ENCODE results near the gene IGFBP4.

The IGFBP4 gene

DNA sequence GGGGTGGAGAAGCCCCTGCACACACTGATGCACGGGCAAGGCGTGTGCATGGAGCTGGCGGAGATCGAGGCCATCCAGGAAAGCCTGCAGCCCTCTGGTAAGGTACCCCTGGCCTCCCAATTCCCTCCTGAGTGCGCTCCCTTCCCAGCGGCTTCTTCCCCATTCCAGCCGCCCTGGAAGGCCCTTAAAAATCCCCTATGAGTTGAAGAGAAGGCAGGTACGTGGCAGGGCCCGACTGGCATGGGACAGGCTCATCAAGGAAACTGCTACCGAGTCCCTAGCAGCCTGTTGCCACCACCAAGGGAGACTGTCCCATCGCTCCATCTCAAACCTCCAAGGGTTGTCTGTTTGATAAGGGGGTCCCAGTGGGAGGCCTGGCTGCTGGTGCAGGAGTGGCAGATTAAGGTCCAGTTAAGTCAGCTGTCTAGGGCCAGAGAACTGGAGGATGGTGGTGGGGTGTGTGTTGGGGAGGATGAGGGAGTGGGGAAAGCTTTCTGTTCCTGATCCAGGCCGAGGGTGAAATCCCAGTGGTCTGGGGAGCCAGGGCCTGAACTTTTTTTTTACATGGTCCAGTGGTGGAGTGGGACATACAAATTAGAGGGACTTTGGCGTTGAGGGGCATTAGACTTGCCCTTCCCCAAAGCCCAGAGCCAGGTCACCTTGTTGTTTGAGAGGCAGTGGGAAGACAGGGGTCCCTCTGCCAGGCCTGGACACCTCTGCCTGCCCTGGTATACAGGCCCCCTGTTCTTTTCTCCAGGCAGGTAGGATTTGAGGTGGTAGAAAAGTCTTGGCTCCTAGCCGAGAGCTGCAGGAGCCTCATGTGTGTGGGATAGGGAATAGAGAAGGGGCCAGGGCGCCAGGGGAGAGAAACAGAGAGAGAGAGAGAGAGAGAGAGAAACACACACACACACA is 994 bp downstream of the IGFBP4 start:
- Mint-ChIP-seq H3K4me3 (peak overlapping the region; percentile 87), H3K9me3 (no peaks in the 10 kb centered on the region), H3K27ac (peak overlapping the region; percentile 91), H3K27me3 (ENCODE audit: low read depth) (peaks cover 7% of the 10 kb centered on the region), H3K4me1 (ENCODE audit: low read depth) (peaks cover 39% of the 10 kb centered on the region), H3K36me3 (ENCODE audit: low read depth) (peaks cover 11% of the 10 kb centered on the region)

DNA sequence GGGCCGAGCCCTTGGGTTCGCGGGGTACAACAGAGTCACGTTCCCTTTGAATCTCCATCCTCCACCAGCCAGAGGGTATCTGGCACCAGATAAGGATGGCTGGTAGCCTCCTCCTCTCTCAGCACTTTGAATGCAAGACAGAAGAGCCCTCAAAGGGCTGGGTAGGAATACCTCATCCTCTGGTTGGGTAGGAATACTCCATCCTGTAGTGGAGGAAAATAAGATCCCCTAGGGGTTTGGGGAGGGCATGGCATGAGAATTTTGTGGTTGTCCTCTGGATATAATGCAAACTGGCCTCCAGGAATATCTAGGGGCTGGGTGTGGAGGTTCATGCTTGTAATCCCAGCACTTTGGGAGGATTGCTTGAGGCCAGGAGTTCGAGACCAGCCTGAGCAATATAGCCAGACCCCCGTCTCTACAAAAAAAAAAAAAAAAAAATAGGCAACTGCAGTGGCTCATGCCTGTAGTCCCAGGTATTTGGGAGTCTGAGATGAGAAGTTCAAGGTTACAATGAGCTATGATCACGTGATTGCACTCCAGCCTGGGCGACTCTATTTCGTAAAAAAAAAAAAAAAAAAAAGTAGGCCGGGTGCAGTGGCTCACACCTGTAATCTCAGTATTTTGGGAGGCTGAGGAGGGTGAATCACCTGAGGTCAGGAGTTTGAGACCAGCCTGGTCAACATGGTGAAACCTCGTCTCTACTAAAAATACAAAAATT is 2.7 kb downstream of the IGFBP4 start:
- peaks cover 49% of the 10 kb centered on the region for H3K4me1 Mint-ChIP-seq (ENCODE audit: low read depth)
- peak overlapping the region; percentile 87 for H3K4me3 Mint-ChIP-seq
- no peaks in the 10 kb centered on the region for H3K9me3 Mint-ChIP-seq
- peak overlapping the region; percentile 91 for H3K27ac Mint-ChIP-seq
- H3K36me3 Mint-ChIP-seq (ENCODE audit: low read depth) = peaks cover 14% of the 10 kb centered on the region
- peaks cover 3% of the 10 kb centered on the region for H3K27me3 Mint-ChIP-seq (ENCODE audit: low read depth)

DNA sequence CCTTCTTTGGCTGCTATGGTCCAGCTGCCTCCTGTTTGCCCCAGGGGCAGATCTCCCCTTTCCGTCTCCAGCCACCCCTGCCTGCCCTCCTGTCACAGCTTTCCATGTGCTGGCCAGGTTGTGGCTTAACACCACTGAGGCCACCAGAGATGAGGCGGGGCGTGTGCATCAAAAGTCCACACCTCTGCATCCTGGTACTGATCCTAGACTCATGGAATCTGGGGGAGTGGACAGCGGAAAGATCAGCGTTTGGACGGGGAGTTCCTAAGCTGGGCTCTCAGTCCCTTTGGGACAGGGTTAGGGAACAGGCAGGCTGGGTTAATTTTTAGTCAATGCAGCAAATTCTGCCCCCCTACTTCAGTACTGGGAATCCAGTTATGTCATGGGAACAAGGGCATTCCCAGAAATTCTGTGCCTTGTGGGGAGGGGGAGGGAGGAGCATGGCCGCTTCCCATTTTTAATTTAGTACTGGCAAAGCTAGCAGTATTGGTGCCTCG is 3.9 kb downstream of the IGFBP4 start:
- H3K27ac Mint-ChIP-seq = no peak overlapping the region
- no peak overlapping the region for H3K4me3 Mint-ChIP-seq
- H3K9me3 Mint-ChIP-seq = no peaks in the 10 kb centered on the region
- H3K36me3 Mint-ChIP-seq (ENCODE audit: low read depth) = peaks cover 17% of the 10 kb centered on the region
- H3K27me3 Mint-ChIP-seq (ENCODE audit: low read depth) = peaks cover 3% of the 10 kb centered on the region
- peaks cover 51% of the 10 kb centered on the region for H3K4me1 Mint-ChIP-seq (ENCODE audit: low read depth)

DNA sequence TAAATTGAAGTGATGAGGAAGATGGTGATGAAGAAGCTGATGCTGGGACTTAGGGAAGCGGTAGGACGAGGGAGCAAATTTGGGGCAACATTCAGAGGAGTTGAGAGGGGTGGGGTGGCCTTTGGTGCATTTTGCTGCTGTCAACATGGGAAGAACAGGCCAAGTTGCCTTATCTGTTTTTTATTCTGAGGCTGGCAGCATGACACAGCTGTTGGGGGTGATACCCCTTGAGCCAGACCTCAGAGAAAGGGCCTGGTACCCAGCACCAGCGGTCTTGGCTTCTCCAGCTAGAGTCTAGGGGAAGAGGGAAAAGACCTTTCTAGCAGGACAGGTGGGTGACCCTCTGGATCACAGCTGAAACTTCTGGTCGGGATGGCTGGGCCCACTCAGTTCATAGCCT is 4.6 kb downstream of the IGFBP4 start:
- Mint-ChIP-seq H3K36me3 (ENCODE audit: low read depth) (peaks cover 22% of the 10 kb centered on the region), H3K27me3 (ENCODE audit: low read depth) (no peaks in the 10 kb centered on the region), H3K4me3 (peak overlapping the region; percentile 55), H3K4me1 (ENCODE audit: low read depth) (peaks cover 53% of the 10 kb centered on the region), H3K9me3 (no peaks in the 10 kb centered on the region), H3K27ac (peak overlapping the region; percentile 13)

DNA sequence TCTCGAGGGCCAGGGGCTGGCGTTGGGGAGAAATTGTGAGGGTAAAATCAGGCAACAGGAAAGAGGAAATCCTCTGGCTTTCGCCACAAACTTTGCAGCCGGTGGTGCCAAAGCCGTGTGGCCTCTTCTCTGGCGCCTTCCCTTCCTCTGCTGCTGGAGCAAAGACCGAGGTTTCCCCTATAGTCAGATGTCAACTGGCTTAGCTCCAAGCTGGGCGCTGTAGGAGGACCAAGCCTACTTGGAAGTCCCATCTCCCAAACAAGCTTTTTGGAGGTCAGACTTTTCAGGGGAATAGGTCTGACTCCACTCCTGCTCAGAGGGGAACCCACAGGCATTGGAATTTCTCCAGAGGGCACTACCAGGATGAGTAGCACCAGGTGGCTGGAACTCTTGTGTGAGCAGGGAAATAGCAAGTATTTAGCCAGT is 5.0 kb downstream of the IGFBP4 start:
- H3K4me1 Mint-ChIP-seq (ENCODE audit: low read depth) = peaks cover 53% of the 10 kb centered on the region
- H3K27me3 Mint-ChIP-seq (ENCODE audit: low read depth) = no peaks in the 10 kb centered on the region
- peaks cover 25% of the 10 kb centered on the region for H3K36me3 Mint-ChIP-seq (ENCODE audit: low read depth)
- H3K27ac Mint-ChIP-seq = no peak overlapping the region
- H3K9me3 Mint-ChIP-seq = no peaks in the 10 kb centered on the region
- H3K4me3 Mint-ChIP-seq = peak overlapping the region; percentile 55

DNA sequence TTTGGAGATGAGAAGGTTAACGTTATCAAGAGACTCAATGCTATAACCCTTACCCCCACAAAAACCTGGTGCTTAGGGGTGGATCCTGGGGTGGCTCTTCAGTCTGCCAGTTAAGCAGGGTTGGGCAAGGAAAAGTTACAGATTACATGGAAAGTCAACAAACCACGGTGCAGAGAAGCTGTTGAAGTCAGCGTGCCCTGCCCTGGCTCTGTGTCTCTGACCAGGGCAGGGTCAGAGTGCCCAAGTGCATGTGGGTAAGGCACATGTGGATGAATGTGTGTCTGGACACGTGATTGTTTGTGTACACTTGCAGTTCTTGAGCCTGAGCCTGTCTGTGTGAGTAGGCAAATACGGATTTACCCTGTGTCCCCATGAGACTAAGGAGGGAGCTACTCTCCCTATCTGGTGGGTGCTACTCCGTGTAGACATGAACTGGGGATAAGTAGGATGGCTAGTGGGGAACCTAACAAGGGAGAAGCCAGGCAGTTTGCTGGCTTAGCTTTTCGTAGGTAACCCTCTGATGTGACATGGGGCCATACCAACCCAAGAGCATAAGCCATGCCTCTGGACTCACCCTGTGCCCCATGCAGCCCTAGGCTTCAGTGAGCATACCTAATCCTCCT is 5.5 kb downstream of the IGFBP4 start:
- Mint-ChIP-seq H3K27me3 (ENCODE audit: low read depth) (no peaks in the 10 kb centered on the region), H3K36me3 (ENCODE audit: low read depth) (peaks cover 30% of the 10 kb centered on the region), H3K4me3 (no peak overlapping the region), H3K4me1 (ENCODE audit: low read depth) (peaks cover 53% of the 10 kb centered on the region), H3K9me3 (no peaks in the 10 kb centered on the region), H3K27ac (peak overlapping the region; percentile 21)

DNA sequence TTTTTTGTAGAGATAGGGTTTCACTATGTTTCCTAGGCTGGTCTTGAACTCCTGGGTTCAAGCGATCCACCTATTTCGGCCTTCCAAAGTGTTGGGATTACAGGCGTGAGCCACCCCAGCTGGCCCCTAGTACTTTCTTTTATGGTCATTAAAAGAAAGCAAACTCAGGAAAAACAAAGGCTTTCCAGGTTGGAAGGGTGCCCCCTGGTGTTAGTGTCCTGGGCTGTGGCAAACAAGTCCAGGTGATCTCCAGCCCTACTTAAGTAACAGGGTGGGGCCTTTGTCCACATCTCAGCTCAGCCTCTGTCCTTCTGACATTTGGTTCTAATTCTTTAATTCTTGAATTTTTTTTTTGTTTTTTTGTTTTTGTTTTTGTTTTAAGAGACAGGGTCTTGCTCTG is 6.9 kb downstream of the IGFBP4 start:
- no peaks in the 10 kb centered on the region for H3K27me3 Mint-ChIP-seq (ENCODE audit: low read depth)
- H3K27ac Mint-ChIP-seq = no peak overlapping the region
- H3K36me3 Mint-ChIP-seq (ENCODE audit: low read depth) = peaks cover 37% of the 10 kb centered on the region
- H3K4me1 Mint-ChIP-seq (ENCODE audit: low read depth) = peaks cover 42% of the 10 kb centered on the region
- H3K9me3 Mint-ChIP-seq = no peaks in the 10 kb centered on the region
- H3K4me3 Mint-ChIP-seq = no peak overlapping the region

DNA sequence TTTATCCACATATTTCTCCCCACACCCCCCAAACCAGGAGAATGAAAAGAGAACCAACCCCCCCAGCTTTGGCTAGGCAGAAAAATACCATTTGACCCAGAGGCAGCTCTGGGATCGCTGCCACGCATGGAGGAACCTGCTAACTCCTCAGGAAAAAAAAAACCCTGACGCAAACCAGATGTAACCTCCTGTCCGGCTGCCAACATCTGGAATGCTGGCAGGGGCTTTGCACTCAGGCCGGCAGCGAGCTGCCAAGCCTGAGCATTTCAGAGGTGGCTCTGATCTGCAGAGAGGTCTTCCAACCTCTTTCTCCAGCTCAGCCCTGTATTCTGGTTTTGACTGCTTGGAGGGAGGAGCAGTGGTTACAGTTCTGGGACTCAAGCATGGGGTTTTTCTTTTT is 8.2 kb downstream of the IGFBP4 start:
- Mint-ChIP-seq H3K36me3 (ENCODE audit: low read depth) (peaks cover 42% of the 10 kb centered on the region), H3K4me3 (no peak overlapping the region), H3K4me1 (ENCODE audit: low read depth) (peaks cover 36% of the 10 kb centered on the region), H3K27me3 (ENCODE audit: low read depth) (no peaks in the 10 kb centered on the region), H3K27ac (no peak overlapping the region), H3K9me3 (no peaks in the 10 kb centered on the region)

DNA sequence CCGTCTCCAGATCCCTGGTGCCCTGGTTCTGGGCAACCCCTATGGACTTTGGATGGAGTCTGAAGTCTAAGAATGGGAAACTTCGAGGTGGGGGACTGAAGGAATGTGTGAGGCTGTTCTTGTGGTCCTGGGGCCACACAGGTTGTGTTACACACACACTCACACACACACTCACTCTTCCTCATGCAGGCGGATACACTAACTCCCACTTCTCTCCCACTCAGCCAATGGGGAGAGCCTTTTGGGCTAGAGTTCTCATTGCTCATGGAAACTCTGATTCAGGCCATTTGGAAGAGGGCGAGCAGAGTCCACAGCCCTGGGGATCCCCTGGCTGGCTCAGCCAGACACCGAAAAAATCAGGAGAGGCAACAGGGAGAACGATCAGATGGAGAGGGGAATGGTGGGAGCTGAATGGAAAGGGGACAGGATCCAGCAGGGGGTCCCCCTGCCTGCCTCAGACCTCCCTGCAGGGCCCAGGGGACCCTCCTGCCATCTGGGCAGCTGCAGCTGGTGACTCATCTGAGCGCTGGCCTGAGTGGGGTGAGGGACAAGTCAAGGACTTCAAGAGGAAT is 9.1 kb downstream of the IGFBP4 start:
- H3K9me3 Mint-ChIP-seq = no peaks in the 10 kb centered on the region
- no peak overlapping the region for H3K27ac Mint-ChIP-seq
- no peaks in the 10 kb centered on the region for H3K27me3 Mint-ChIP-seq (ENCODE audit: low read depth)
- peaks cover 30% of the 10 kb centered on the region for H3K4me1 Mint-ChIP-seq (ENCODE audit: low read depth)
- H3K4me3 Mint-ChIP-seq = no peak overlapping the region
- peaks cover 39% of the 10 kb centered on the region for H3K36me3 Mint-ChIP-seq (ENCODE audit: low read depth)

DNA sequence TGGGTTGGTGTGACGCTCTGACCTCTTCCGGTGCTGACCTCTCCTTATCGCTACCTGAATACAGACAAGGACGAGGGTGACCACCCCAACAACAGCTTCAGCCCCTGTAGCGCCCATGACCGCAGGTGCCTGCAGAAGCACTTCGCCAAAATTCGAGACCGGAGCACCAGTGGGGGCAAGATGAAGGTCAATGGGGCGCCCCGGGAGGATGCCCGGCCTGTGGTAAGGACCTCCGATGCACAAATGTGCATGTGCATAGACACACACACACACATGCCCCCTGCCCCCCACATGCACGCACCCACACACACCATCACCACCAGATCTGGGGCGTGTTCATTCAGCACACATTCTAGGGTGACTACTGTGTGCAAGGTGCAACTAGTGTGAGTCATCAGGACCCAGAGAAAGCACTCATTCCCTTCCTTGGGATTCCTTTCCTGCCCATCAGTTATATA is 9.7 kb downstream of the IGFBP4 start:
- peaks cover 40% of the 10 kb centered on the region for H3K36me3 Mint-ChIP-seq (ENCODE audit: low read depth)
- H3K27me3 Mint-ChIP-seq (ENCODE audit: low read depth) = no peaks in the 10 kb centered on the region
- no peak overlapping the region for H3K4me3 Mint-ChIP-seq
- H3K9me3 Mint-ChIP-seq = no peaks in the 10 kb centered on the region
- peaks cover 25% of the 10 kb centered on the region for H3K4me1 Mint-ChIP-seq (ENCODE audit: low read depth)
- H3K27ac Mint-ChIP-seq = no peak overlapping the region

DNA sequence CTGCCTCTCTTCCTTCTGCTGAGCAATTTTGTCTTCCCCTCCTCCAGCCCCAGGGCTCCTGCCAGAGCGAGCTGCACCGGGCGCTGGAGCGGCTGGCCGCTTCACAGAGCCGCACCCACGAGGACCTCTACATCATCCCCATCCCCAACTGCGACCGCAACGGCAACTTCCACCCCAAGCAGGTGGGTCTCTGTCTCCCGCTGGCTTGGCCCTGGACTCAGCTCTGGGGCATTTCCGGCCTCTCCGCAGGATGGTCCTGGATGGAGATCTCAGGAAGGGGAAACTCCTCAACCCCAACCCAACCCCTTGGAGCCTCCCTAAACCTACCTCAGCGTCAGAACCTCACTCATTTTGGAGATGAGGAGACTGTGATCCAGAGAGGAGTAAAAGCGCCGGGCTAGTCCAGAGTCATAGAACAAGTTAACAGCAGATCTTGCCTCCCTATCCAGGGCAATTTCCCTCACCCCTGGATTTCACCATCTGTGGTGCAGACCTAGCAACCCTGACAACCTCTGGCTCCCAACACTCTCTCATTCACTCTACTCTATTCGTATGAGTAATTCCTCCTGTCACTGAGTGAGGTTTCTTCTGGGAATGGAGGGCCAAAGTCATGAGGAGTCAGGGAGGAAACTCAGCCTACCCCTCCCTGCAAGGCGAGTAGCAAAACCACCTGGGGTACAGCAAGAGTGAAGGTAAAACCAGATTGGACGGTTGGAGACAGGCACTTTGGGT is 10.8 kb downstream of the IGFBP4 start:
- Mint-ChIP-seq H3K4me3 (no peak overlapping the region), H3K27ac (peak overlapping the region; percentile 41)

DNA sequence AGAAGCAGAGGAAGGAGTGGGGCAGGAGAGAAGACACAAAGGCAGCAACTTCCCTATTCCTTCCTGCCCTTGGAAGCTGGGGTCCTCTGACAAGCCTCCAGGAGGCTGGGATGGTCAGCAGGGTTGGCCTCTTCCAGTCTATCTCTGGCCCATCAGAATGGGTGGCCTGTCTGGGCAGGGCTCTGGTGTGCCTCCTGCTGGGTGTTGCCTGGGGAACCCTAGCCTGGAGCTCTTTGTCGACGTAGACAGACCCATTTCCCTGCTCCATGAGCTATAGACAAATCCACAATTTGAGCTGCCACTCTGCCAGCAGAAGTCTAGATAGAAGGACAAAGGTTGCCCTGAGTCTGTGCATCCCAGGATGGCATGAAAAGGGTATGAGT is 11.4 kb downstream of the IGFBP4 start:
- peaks cover 4% of the 10 kb centered on the region for H3K27me3 Mint-ChIP-seq (ENCODE audit: low read depth)
- peaks cover 19% of the 10 kb centered on the region for H3K4me1 Mint-ChIP-seq (ENCODE audit: low read depth)
- H3K9me3 Mint-ChIP-seq = no peaks in the 10 kb centered on the region
- peaks cover 46% of the 10 kb centered on the region for H3K36me3 Mint-ChIP-seq (ENCODE audit: low read depth)
- H3K4me3 Mint-ChIP-seq = no peak overlapping the region
- H3K27ac Mint-ChIP-seq = no peak overlapping the region

More for the DNA sequence above, 10.8 kb downstream of the IGFBP4 start:
- Mint-ChIP-seq H3K36me3 (ENCODE audit: low read depth) (peaks cover 44% of the 10 kb centered on the region), H3K4me1 (ENCODE audit: low read depth) (peaks cover 17% of the 10 kb centered on the region), H3K9me3 (no peaks in the 10 kb centered on the region), H3K27me3 (ENCODE audit: low read depth) (peaks cover 3% of the 10 kb centered on the region)

DNA sequence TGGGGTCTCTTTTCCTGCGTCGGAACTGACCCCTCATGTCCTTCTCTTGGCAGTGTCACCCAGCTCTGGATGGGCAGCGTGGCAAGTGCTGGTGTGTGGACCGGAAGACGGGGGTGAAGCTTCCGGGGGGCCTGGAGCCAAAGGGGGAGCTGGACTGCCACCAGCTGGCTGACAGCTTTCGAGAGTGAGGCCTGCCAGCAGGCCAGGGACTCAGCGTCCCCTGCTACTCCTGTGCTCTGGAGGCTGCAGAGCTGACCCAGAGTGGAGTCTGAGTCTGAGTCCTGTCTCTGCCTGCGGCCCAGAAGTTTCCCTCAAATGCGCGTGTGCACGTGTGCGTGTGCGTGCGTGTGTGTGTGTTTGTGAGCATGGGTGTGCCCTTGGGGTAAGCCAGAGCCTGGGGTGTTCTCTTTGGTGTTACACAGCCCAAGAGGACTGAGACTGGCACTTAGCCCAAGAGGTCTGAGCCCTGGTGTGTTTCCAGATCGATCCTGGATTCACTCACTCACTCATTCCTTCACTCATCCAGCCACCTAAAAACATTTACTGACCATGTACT is 13.2 kb downstream of the IGFBP4 start:
- Mint-ChIP-seq H3K36me3 (ENCODE audit: low read depth) (peaks cover 43% of the 10 kb centered on the region), H3K27ac (no peak overlapping the region), H3K4me1 (ENCODE audit: low read depth) (peaks cover 7% of the 10 kb centered on the region), H3K9me3 (no peaks in the 10 kb centered on the region), H3K27me3 (ENCODE audit: low read depth) (peaks cover 4% of the 10 kb centered on the region), H3K4me3 (no peak overlapping the region)

Data from T-helper 1 cell treated with Interleukin-12 subunit alpha and Interleukin-12 subunit beta and Interleukin-4 antibody, amounts not matched to agents 30 μg/mL and 1 μg/mL, for 36 hours (primary cell).